OCI-LY1 (cell line): ENCODE measurements around the gene KCNH8.

Source experiments
- H2AFZ ChIP-seq: fragments of 200-600 bp; sonication (generic), shearing (Covaris generic); 2 replicates; pipeline ENCODE4 v1.6.0; 2014; ENCODE audit warnings: antibody characterized with exemption, mild to moderate bottlenecking, low read length
- H3F3A ChIP-seq: fragments of 200-600 bp; sonication (generic), shearing (Covaris generic); 2 replicates; pipeline ENCODE4 v1.6.0; 2014; ENCODE audit warnings: mild to moderate bottlenecking, antibody characterized with exemption, low read length, moderate library complexity; ENCODE audit not compliant: insufficient read depth
- H3K27ac ChIP-seq: fragments of 200-600 bp; sonication (generic); 2 replicates; pipeline ENCODE4 v1.5.1; 2014; ENCODE audit warnings: low read length, mixed run types, mild to moderate bottlenecking, low read depth; ENCODE audit not compliant: poor library complexity, severe bottlenecking
- H3K27me3 ChIP-seq: fragments of 200-600 bp; sonication (generic); 2 replicates; pipeline ENCODE4 v1.6.0; 2014; ENCODE audit warnings: antibody characterized with exemption, mild to moderate bottlenecking, low read length, moderate library complexity; ENCODE audit not compliant: insufficient read depth
- H3K36me3 ChIP-seq: fragments of 200-600 bp; sonication (generic); 2 replicates; pipeline ENCODE4 v1.6.1; 2014; ENCODE audit warnings: mild to moderate bottlenecking, antibody characterized with exemption, low read length, moderate library complexity, mixed read lengths; ENCODE audit not compliant: insufficient read depth
- H3K4me1 ChIP-seq: fragments of 200-600 bp; sonication (generic); 2 replicates; pipeline ENCODE4 v1.5.1; 2014; ENCODE audit warnings: mild to moderate bottlenecking, low read length, moderate library complexity; ENCODE audit not compliant: insufficient read depth, severe bottlenecking
- H3K4me2 ChIP-seq: fragments of 200-600 bp; sonication (generic), shearing (Covaris generic); 2 replicates; pipeline ENCODE4 v1.6.1; 2014; ENCODE audit warnings: low read length
- H3K4me3 ChIP-seq: fragments of 200-600 bp; sonication (generic); 2 replicates; pipeline ENCODE4 v1.5.1; 2014; ENCODE audit warnings: low read length, low read depth, mild to moderate bottlenecking, mixed read lengths; ENCODE audit not compliant: poor library complexity, severe bottlenecking
- H3K79me2 ChIP-seq: fragments of 200-600 bp; shearing (Covaris generic); 2 replicates; pipeline ENCODE4 v1.6.1; 2016; ENCODE audit warnings: mixed run types, low read length, mixed read lengths; ENCODE audit not compliant: insufficient read depth
- H3K9ac ChIP-seq: fragments of 200-600 bp; sonication (generic), shearing (Covaris generic); 2 replicates; pipeline ENCODE4 v1.6.1; 2014; ENCODE audit warnings: mild to moderate bottlenecking, low read length, mixed read lengths
- H3K9me2 ChIP-seq: fragments of 200-600 bp; sonication (generic), shearing (Covaris generic); 2 replicates; pipeline ENCODE4 v1.6.1; 2014; ENCODE audit warnings: low read depth, mild to moderate bottlenecking, low read length, mixed read lengths
- H3K9me3 ChIP-seq: fragments of 200-600 bp; shearing (Covaris generic); 2 replicates; pipeline ENCODE4 v1.6.1; 2014; ENCODE audit warnings: low read length, mixed read lengths
- H4K20me1 ChIP-seq: fragments of 200-600 bp; sonication (generic), shearing (Covaris generic); 2 replicates; pipeline ENCODE4 v1.6.0; 2016; ENCODE audit warnings: mild to moderate bottlenecking, low read length; ENCODE audit not compliant: insufficient read depth
- CTCF ChIP-seq: fragments of 200-600 bp; sonication (generic), shearing (Covaris generic); IDR thresholded peaks from 2 replicates; pipeline ENCODE4 v1.5.1; 2017; ENCODE audit warnings: mild to moderate bottlenecking, antibody characterized with exemption, low read length, moderate library complexity, mixed read lengths
- EZH2 ChIP-seq: fragments of 200-600 bp; sonication (generic), shearing (Covaris generic); IDR thresholded peaks from 2 replicates; pipeline ENCODE4 v1.8.0; 2017; ENCODE audit warnings: borderline replicate concordance, mixed run types, mild to moderate bottlenecking, antibody characterized with exemption, low read length, moderate library complexity, mixed read lengths

Gene KCNH8

DNA sequence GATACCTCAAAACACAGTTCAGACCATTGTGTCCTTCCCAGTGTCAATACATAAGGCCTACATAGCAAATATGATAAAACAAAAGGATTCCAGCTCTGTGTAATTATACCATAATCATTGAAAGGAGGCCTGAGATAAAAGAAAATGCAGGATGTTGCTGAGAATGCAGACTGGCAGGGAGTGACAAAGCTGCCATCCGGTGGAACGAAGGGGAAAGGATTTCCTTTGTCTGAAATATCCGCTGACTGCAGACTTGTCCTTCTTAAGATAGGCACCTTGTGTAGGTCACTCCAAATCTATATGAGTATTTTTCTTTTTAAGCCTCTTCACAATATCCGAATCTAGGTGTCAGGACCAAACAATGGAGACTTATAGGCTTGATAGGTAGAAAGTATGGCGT lies 108.0 kb downstream of the KCNH8 start:
- Histone ChIP-seq H3K9ac (no peak overlapping the region), H3K27ac (no peak overlapping the region), H3K36me3 (no peaks in the 10 kb centered on the region), H4K20me1 (no peaks in the 10 kb centered on the region), H3K4me2 (no peak overlapping the region), H3F3A (no peaks in the 10 kb centered on the region), H3K9me3 (0 out of 2 replicates have a peak, but pooled peaks cover 5% of the 10 kb centered on the region), H3K9me2 (no peaks in the 10 kb centered on the region), H3K4me3 (no peak overlapping the region), H3K27me3 (no peaks in the 10 kb centered on the region), H3K79me2 (no peaks in the 10 kb centered on the region), H3K4me1 (peaks cover 5% of the 10 kb centered on the region), H2AFZ (no peak overlapping the region)
- TF ChIP-seq CTCF (no peak), EZH2 (no peak)

- no peaks in the 10 kb centered on the region for H3K27me3 ChIP-seq
- H3K9me2 ChIP-seq = no peaks in the 10 kb centered on the region
- TF ChIP-seq EZH2 (no peak), CTCF (no peak)
- H2AFZ ChIP-seq = no peak overlapping the region
- peaks cover 18% of the 10 kb centered on the region for H3K4me1 ChIP-seq
- H3K9ac ChIP-seq = no peak overlapping the region
- H3K27ac ChIP-seq = no peak overlapping the region
- H3K9me3 ChIP-seq = no peaks in the 10 kb centered on the region
- no peak overlapping the region for H3K4me2 ChIP-seq
- no peaks in the 10 kb centered on the region for H3K36me3 ChIP-seq
- H3K79me2 ChIP-seq = no peaks in the 10 kb centered on the region
- no peaks in the 10 kb centered on the region for H3F3A ChIP-seq
- no peak overlapping the region for H3K4me3 ChIP-seq
- no peaks in the 10 kb centered on the region for H4K20me1 ChIP-seq
Measured at GRCh38 chr3:19263606-19264005, 115.3 kb downstream of the KCNH8 start.

- no peak overlapping the region; the same call in 1 of the 2 replicates for H3K4me2 ChIP-seq
- H3K36me3 ChIP-seq = no peaks in the 10 kb centered on the region
- H3K27ac ChIP-seq = no peak overlapping the region
- TF ChIP-seq CTCF (no peak), EZH2 (no peak)
- H3K9me2 ChIP-seq = no peaks in the 10 kb centered on the region
- H3K4me1 ChIP-seq = peaks cover 18% of the 10 kb centered on the region
- H2AFZ ChIP-seq = no peak overlapping the region
- H3F3A ChIP-seq = no peaks in the 10 kb centered on the region
- no peaks in the 10 kb centered on the region for H3K9me3 ChIP-seq
- H4K20me1 ChIP-seq = no peaks in the 10 kb centered on the region
- no peak overlapping the region for H3K4me3 ChIP-seq
- no peaks in the 10 kb centered on the region for H3K27me3 ChIP-seq
- no peak overlapping the region for H3K9ac ChIP-seq
- H3K79me2 ChIP-seq = no peaks in the 10 kb centered on the region
Measured at GRCh38 chr3:19264424-19264823, 116.1 kb downstream of the KCNH8 start.
